G401 (cell line): ENCODE data around the gene LGI1. TPM values are rescaled to one million over a fixed set of nuclear protein-coding genes. Genes with fewer than 3 reads are reported as not detected.
"Not testable (repeated sequence)": the region's sequence is repeated elsewhere in the genome, so short reads cannot be mapped to it uniquely, and the experiment has no call there.

Experiments
- DNase-seq: peaks from one replicate; pipeline ENCODE4 v3.0.0-alpha.2; 2015; ENCODE audit warnings: low spot score
- in situ Hi-C: cut with HindIII; loops from 2 replicates; pipeline ENCODE4 v1.10.0; 2016; ENCODE audit warnings: low sequenced_read_pairs, mixed read lengths
- total RNA-seq: library from RNA; depleted of rRNA; stranded (reverse); fragments of >200 nt; shearing (Covaris generic); gene quantifications from 2 replicates; pipeline ENCODE4 v1.2.3, GENCODE V29; 2014

LGI1 gene
- total RNA-seq, 1 experiment from 2014 or later, result 92.7 TPM

GRCh38 chr10:93796167-93796566 is 38.4 kb downstream of the LGI1 start:
- in situ Hi-C loops, result no loop called here

DNA sequence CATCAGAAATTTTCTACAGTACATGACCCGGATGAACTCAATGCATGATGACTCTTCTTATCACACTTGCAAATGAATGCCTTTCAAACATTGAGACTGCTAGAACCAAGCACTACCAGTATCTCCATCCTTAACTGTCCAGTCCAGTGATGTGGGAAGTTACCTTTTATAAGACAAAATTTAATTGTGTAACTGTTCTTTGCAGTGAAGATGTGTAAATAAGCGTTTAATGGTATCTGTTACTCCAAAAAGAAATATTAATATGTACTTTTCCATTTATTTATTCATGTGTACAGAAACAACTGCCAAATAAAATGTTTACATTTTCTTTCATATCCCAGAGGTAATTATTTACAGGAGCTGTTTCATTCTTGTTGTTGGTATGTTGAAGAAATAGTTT is 40.1 kb downstream of the LGI1 start:
- in situ Hi-C loops, result no loop called here
- DNase-seq, result no peak

More at GRCh38 chr10:93796167-93796566, 38.4 kb downstream of the LGI1 start:
- no peak for DNase-seq

DNA sequence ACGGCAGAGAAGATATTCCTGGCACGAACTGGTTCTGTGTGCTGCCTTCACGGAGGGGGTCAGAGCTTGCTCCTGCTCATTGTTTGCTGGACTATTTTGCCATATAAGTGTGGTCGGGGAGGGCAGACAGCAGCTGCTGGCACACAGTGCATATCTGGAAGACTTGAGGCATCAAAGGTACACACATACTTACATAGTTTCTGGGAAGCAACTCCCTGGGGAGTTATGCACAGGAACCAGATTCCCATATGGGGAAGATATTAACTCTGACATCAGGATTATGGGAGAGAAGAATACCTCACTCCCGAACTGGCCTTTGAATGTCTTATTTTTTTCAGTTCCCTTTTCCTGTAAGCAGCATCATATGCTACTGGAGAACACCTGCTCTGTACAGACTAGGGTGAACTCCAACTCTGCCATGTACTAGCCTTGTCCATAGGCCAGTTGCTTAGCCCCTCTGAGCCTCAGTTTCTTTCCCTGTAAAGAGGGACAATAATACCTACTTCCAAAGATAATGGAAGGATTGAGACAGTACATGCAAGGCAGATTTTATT is 41.5 kb downstream of the LGI1 start:
- DNase-seq, result no peak
- in situ Hi-C loops, result no loop called here

DNA sequence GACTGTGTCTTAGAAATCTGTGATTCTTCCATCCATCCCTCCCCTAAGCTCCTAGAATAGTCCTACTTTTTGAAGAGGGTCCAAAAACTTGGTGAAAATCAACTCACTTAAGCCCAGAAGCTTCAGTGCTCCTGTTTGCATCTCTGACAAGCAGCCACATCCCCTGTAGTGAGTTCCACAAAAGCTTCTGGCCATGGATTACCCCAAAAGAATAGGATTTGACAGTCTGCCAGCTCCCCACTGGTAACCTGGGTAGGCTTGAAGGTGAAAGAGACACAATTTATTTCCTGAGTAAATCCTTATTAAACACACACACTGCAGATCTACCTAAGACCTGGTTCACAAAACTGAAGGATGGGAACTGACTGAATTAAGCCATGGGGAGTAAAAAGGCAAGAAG is 46.5 kb downstream of the LGI1 start:
- in situ Hi-C loops, result no loop called here
- DNase-seq, result no peak

DNA sequence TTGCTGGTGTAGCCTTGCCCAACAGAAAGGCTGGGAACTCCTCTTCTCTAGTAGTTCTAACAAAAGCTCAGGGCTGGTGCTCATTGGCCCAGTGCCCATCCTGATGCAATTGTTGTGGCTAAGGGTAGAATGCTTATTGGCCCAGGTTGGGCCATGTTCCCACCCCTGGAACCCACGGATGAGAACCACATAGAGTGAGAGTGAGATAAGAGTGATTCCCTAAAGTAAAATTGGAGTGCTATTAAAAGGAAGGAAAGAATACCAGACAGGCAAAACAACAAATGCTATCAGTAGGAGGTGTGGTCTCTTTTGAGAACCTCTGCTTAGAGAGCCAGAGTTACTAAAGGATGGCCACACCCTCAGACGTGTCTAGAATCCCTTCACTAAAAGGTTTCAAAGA is 49.2 kb downstream of the LGI1 start:
- in situ Hi-C loops, result no loop called here
- no peak for DNase-seq

DNA sequence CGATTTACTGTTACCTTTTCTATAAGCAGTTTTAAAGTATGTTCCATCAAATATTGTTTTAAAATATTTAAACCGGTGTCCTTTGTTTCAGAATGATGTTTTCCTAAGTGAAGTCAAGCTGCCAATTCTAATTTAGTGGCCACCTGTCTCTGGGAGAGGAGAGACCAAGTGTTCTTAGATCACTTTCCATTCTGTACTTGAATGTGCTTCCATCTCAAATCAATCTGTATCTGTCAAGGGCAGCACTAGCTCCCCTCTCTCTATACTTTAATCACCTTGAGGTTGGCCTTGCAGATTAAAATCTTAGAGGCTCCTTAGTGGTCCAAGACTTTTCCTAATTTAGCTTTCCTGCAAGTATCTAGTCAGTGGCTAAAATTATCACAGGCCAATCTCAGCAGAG is 49.6 kb downstream of the LGI1 start:
- in situ Hi-C loops, result no loop called here
- DNase-seq, result no peak

DNA sequence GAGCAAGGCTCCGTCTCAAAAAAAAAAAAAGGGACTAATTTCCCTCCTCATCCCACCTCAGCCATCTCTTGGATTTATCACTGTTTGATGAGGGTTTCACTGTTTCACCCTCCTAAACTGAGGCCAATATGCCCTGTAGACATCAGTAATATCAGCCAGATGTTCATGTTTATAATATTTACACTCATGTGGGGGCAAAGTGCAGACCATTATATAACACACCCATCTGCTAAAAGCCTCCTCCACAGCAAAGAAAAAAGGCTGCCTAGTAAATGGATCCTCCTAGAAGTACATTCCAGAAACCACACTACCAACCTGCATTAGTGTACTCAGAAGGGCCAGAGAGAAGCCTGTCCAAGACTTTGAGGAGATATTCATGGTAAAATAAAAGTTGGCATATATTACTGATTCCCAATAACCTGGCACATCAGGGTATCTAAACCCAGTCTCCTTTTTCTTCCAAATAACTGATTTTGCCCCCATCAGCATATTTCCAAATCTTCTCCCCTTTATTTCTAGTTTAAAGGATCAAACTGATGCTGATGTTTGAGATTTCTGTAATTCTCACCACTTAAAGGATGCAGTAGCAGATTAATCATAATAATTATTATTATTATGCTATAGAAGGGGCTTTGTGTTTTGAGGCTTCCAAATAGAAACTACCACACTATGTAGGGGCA is 55.1 kb downstream of the LGI1 start:
- DNase-seq, result no peak
- in situ Hi-C loops, result no loop called here

GRCh38 chr10:93813507-93814465 is 56.0 kb downstream of the LGI1 start:
- in situ Hi-C loops, result no loop called here
- DNase-seq, result peak; percentile 62

GRCh38 chr10:93815304-93816096 is 57.8 kb downstream of the LGI1 start:
- in situ Hi-C loops, result no loop called here
- peak; percentile 72 for DNase-seq

DNA sequence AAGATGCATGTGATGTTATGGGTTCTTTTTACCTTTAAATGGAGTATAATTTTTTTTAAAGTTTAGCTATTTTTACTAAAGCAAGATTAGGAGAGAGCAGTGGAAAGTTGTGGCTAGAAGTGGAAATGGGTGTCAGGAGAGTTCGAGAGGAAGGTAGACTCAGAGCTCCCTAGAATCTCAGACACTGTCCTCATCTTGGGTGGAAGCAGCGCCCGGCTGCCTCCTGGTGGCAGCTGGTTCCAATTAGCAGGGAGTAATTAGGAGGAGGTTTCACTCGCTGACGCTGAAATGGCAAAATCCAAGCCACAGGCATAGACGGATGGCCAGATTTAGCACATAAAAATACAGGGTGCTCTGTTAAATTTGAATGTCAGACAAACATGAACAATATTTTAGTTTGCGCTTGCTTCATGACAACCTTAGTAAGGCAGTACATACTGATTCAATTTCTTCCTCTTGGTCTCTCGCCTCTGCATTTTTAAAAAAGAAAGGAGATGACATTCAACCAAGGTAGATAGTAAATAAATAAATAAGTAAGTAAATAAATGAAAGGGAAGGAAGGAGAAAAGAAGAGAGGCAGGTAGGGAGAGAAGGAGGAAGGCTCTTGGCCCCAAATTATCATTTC is 58.5 kb downstream of the LGI1 start:
- in situ Hi-C loops, result no loop called here
- peak; percentile 86 for DNase-seq

GRCh38 chr10:93818086-93818485 is 60.4 kb downstream of the LGI1 start:
- in situ Hi-C loops, result no loop called here

DNA sequence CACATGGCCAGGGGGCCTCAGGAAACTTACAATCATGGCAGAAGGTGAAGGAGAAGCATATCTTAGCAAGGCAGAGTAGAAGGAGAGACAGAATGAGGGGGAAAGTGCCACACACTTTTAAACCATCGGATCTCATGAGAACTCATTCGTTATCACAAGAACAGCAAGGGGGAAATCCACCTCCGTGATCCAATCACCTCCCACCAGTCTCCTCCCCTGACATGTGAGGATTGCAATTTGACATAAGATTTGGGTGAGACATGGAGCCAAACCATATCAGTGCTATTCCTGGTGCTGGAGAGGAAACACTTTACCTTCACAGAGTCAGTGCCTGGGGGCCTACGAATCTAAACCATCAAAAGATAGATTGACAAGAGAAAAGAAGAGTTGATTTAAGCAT is 61.8 kb downstream of the LGI1 start:
- DNase-seq, result no peak
- in situ Hi-C loops, result no loop called here

More at GRCh38 chr10:93818086-93818485, 60.4 kb downstream of the LGI1 start:
- peak; percentile 82 for DNase-seq

GRCh38 chr10:93820434-93820833 is 62.7 kb downstream of the LGI1 start:
- no peak for DNase-seq
- in situ Hi-C loops, result no loop called here

DNA sequence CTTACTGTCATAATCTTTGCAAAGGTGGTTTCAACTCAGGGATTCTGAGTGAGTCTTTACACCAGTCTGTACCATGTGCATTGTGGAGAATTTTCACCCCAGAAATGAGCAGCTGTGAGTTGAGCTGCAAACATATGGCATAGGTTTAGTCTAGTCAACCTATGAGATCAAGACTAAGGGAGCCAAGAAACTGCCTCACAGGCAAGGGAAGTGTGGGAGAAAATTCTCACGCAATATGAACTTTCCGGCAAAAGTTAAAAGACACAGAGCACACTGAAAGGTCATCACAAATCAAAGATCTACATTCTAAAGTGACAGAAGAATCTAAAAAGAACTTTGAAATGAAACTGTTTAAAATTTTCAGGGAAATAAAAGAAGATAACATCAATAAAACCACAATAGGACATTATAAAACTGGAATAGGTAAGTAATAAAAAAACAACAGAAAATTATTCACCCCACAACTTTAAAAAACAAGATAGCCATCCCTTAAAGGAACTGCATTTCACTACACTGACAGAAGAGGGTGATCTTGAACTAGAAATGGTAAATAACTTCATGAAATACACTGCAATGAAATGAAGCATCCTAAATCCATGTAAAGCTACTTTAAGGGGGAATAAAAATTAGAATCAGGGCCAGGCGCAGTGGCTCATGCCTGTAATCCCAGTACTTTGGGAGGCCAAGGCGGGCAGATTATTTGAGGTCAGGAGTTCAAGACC is 63.5 kb downstream of the LGI1 start:
- DNase-seq, result no peak

GRCh38 chr10:93826355-93826754 is 68.6 kb downstream of the LGI1 start:
- no peak for DNase-seq
- in situ Hi-C loops, result no loop called here

More for the DNA sequence above, 63.5 kb downstream of the LGI1 start:
- in situ Hi-C loops, result no loop called here

DNA sequence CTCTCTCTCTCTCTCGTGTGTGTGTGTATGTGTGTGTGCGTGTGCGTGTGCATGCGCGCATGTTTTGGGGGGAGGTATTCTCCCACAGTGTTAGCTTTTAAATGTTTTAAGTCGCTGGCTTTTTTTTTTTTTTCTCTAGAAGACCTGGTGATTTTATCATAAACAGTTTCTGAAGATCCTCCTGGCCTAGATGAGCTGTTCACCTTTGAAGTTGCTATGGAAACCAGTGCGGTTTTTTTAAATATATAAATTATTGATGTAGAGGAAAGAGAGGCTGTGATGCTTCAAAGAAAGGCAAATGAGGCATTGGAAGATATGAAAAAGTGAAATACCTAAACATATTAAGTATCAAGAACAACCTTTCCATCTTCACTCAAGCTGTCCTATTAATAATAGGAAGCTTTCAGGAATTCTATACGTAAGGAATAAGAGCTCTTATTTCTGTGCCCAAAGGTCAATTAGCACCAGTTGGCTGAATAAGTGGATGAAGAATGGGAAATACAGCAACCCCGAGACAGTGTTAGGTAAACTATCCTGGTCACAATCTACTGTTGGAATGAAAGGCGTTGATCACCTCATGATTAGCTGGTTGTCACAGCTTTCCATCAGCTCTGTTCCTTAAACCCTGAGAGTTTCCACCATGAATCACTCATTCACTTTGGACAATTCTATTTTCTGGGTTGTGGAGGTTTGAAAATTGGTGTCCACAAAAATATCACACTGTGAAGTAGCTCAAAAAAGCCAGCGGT is 69.5 kb downstream of the LGI1 start:
- DNase-seq, result no peak
- in situ Hi-C loops, result no loop called here

- DNase-seq, in situ Hi-C loops: not testable (repeated sequence)
Observed at GRCh38 chr10:93831065-93831464, 73.3 kb downstream of the LGI1 start.

DNA sequence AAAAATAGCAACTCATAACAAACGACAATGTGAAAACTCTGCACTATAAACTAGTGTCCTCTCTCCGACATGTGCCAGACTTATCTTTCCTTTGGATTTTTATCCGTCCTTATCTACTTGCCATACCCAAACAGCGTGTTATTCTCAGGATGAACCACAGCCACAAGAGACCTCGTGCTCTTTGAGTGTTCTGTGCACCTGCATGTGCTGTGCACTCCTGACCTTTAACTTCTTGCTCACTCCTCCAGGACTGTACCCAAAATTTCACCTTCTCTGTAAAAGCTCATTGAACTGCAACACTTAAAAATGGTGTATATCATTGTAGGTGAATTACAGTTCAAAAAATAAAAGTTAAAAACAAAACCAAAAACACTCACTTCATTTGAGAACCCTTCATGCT is 78.0 kb downstream of the LGI1 start:
- in situ Hi-C loops, result no loop called here
- no peak for DNase-seq
